HUES64 (cell line): Measurements from ENCODE around the gene PSIP1. TPM values are rescaled to one million over a fixed set of nuclear protein-coding genes. Genes with fewer than 3 reads are reported as not detected.
"Not testable (repeated sequence)": the region's sequence is repeated elsewhere in the genome, so short reads cannot be mapped to it uniquely, and the experiment has no call there.

Experiments used
- H3K27ac ChIP-seq: 2 replicates; pipeline ENCODE4 v1.7.0; 2013; ENCODE audit warnings: low read depth, low read length, inconsistent platforms
- H3K27me3 ChIP-seq: 2 replicates; pipeline ENCODE4 v1.6.1; 2013; ENCODE audit warnings: mild to moderate bottlenecking, low read length; ENCODE audit not compliant: insufficient read depth
- H3K36me3 ChIP-seq: 2 replicates; pipeline ENCODE4 v1.6.1; 2013; ENCODE audit warnings: mild to moderate bottlenecking, low read length; ENCODE audit not compliant: insufficient read depth
- H3K4me1 ChIP-seq: 2 replicates; pipeline ENCODE4 v1.6.1; 2013; ENCODE audit warnings: mild to moderate bottlenecking, low read length, moderate library complexity; ENCODE audit not compliant: insufficient read depth
- H3K4me3 ChIP-seq: 2 replicates; pipeline ENCODE4 v1.5.1; 2013; ENCODE audit warnings: mild to moderate bottlenecking, low read length, moderate library complexity
- H3K9ac ChIP-seq: 2 replicates; pipeline ENCODE4 v1.6.1; 2013; ENCODE audit warnings: mild to moderate bottlenecking, low read depth, low read length
- H3K9me3 ChIP-seq: 2 replicates; pipeline ENCODE4 v1.6.1; 2013; ENCODE audit warnings: low read depth, low read length; ENCODE audit not compliant: insufficient read depth
- WGBS: fragments of 150-250, 120-280 bp; methylation state at CpG from one replicate; pipeline ENCODE4 v1.1.7; 2013; ENCODE audit warnings: missing lambda C conversion rate; 5-methylcytosine and 5-hydroxymethylcytosine counted together
- polyA plus RNA-seq, 2 experiments: library from polyadenylated mRNA; stranded (reverse); fragments of 50-300 nt; gene quantifications; one replicate each; pipeline ENCODE4 v1.2.3, GENCODE V29; 2013

The PSIP1 gene
- polyA plus RNA-seq (2013, experiment 1 of 2), result 298 TPM
- 330 TPM for polyA plus RNA-seq (2013, experiment 2 of 2)

DNA sequence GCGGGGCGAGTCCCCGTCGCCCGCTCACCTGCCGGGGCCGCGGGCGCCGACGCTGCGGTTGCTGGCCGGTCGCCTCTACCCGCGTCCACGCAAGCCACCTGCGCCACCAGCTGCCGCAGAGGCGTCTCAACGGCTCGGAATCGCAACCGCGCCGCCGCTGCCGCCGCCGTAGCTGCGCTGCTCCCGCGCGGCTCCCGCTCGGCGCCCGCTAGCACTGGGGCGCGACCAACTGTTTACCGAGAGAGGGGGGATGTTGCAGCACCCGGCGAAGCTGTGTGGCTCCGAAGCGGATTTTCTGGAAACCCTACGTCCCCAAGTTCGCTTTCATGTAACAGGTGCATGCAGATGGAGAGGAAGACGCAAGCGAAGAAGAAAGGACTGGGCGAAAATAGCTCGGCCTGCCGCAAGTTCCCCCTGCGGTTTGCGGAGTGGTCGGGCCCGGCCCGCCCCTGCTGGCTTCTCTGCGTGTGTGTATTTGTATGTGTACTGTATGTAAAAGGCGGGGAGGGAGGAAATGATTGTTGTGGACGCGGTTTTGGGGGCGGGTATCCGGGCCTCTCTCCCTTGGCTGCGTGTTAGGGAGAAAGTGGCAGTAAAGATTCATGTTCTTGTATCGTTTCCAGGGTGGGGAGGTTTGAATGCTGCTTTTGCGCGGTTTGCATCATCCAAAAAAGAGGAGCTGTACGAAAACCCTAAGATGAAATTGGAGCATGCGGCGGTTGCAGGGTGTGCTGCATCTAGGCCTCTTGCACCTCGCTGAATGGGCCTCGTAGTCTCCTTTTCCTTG, at the start of gene PSIP1:
TSS of gene PSIP1 (minus strand) at position 182 of the 787 bp plus-strand sequence. CDS start 782 bp downstream, outside the sequence.
- Histone ChIP-seq H3K4me1 (peaks cover 41% of the 10 kb centered on the region), H3K27me3 (no peaks in the 10 kb centered on the region), H3K9me3 (no peaks in the 10 kb centered on the region), H3K36me3 (peaks cover 40% of the 10 kb centered on the region), H3K9ac (peak within 1 kb of the TSS; percentile 100), H3K4me3 (peak within 1 kb of the TSS; percentile 89), H3K27ac (peak within 1 kb of the TSS; percentile 99)
- WGBS, result under 1% methylated on average over 72 of the region's 72 CpGs

DNA sequence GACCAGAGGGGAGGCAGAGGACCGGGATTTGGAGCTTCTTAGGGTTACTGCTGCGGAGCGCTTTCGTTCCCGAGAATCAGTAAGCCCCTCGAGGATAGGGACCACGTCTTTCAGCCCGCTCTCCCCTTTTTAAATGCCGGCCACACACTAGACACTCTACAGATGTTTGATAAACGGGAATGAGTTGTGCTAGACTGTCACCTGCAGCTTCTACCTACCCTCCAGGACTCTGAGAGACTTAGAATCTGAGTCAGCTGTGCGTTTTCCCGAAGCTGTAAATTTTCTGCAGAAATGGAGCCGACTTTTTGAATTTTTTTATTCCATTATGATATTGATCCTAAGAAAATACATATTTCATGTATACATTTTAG, 42.7 kb upstream of the PSIP1 start:
- peak overlapping the region; percentile 89; the same call in 1 of the 2 replicates for H3K27ac ChIP-seq

DNA sequence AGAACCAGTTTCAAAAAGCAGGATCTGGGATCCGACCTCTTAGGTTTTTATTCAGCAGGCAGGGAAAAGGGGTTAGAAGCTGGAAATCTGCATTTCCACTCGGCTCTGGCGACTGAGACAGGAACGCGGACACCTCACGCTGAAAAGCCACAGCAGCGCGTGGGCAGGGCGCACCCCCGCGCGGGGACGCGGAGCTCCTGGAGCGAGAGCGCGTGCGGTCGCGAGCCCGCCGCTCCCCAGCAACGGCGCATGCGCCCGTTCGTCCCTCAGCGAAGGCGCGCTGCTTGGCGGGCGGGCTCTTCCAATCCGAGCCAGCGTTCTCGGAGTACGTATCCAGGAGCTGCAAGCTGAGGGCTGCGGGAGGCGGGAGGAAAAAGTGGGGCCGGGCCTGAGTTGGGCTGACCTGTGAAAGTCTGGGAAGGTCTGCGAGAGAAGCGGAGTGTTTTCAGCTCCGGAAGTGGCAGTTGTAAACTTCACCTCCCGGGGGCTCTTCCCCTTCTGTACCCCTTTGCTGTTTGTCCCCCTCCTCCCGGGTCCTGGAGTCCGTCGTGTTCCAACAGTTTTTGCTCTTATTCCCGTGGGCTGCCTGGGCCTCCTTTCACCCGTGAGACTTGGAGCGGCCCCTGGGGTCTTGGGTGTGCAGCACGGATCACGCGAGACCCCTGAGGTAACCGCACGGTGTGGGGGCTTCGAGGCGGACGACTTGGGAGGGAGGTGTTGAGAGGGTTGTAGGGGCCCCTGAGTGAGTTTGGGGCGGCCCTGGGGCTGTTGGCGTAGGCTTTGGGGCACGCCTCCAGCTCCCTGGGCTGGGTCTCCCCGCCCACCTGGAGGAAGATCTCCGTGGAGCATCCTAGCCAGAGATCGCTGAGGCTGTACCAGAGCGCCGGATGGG, 42.1 kb upstream of the PSIP1 start, which contains the start of gene CCDC171:
TSS of gene CCDC171 (plus strand) at position 408 of the 892 bp plus-strand sequence. CDS start 11,046 bp downstream, outside the sequence.
- Histone ChIP-seq H3K27me3 (peaks cover 3% of the 10 kb centered on the region; the same call in 1 of the 2 replicates), H3K9me3 (no peaks in the 10 kb centered on the region), H3K4me1 (peaks cover 7% of the 10 kb centered on the region), H3K36me3 (no peaks in the 10 kb centered on the region), H3K9ac (peak within 1 kb of the TSS; percentile 75), H3K27ac (peak within 1 kb of the TSS; percentile 89), H3K4me3 (peak within 1 kb of the TSS; percentile 75)
- WGBS, result under 1% methylated on average over 65 of the region's 65 CpGs

More for the DNA sequence above, 42.7 kb upstream of the PSIP1 start:
- peak overlapping the region; percentile 75 for H3K4me3 ChIP-seq
- H3K9ac ChIP-seq, result peak overlapping the region; percentile 75
- H3K9me3 ChIP-seq, result no peaks in the 10 kb centered on the region
- peaks cover 7% of the 10 kb centered on the region for H3K4me1 ChIP-seq
- H3K36me3 ChIP-seq, result no peaks in the 10 kb centered on the region
- peaks cover 3% of the 10 kb centered on the region; the same call in 1 of the 2 replicates for H3K27me3 ChIP-seq
- WGBS, result 4% methylated on average over 12 of the region's 13 CpGs

DNA sequence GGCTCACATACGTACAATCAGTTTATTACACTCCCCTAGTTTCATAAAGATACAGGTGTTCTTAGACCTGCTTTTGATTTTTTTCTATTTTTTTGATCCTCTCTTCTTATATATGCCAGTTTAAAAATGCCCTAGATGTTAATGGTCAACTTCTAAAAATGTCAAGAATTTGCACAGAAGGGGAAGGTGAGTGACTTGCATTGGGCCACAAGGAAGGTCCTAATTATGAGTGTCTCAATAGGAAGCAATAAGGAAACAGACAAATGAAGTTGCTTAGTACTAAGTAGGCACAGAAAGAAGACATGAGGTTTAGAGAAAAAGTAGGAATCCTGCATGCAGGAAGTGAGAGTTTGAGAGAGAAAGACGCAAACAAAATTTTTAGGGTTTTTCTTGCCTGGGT, 38.8 kb upstream of the PSIP1 start:
- no peak overlapping the region for H3K9ac ChIP-seq
- H3K4me3 ChIP-seq, result no peak overlapping the region
- peaks cover 3% of the 10 kb centered on the region; the same call in 1 of the 2 replicates for H3K27me3 ChIP-seq
- no peak overlapping the region for H3K27ac ChIP-seq
- WGBS, result 83% methylated on average over 2 of the region's 2 CpGs
- peaks cover 7% of the 10 kb centered on the region for H3K4me1 ChIP-seq
- no peaks in the 10 kb centered on the region for H3K36me3 ChIP-seq
- H3K9me3 ChIP-seq, result no peaks in the 10 kb centered on the region

DNA sequence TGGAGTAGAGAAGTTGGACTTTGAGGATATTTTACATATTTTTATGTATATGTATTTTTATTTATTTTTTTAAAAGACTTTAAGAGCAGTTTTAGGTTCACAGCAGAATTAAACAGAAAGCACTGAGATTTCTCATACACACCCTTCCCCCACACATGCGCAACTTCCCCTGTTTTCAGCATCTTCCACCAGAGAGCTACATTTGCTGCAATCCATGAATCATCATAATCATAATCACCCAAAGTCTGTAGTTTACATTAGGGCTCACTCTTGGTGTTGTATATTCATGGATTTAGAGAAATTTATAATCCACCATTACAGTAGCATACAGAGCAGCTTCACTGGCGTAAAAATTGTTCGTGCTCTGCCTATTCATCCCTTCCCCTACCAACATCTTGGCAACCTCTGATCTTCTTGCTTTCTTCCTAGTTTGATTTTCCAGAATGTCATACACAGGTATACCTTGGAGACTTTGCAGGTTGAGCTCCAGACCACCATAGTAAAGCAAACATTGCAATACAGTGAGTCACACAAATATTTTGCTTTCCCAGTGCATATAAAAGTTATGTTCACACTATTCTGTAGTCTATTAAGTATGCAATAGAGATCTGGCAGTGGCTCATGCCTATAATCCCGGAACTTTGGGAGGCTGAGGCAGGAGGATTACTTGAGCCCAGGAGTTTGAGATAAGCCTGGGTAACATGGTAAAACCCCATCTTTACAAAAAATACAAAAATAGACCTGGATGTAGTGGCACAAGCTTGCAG, 32.5 kb upstream of the PSIP1 start:
- Histone ChIP-seq H3K27ac (no peak overlapping the region), H3K4me1 (no peaks in the 10 kb centered on the region), H3K4me3 (no peak overlapping the region), H3K9me3 (no peaks in the 10 kb centered on the region), H3K36me3 (no peaks in the 10 kb centered on the region), H3K9ac (no peak overlapping the region), H3K27me3 (no peaks in the 10 kb centered on the region)
- 93% methylated on average over 4 of the region's 4 CpGs for whole genome bisulfite sequencing

DNA sequence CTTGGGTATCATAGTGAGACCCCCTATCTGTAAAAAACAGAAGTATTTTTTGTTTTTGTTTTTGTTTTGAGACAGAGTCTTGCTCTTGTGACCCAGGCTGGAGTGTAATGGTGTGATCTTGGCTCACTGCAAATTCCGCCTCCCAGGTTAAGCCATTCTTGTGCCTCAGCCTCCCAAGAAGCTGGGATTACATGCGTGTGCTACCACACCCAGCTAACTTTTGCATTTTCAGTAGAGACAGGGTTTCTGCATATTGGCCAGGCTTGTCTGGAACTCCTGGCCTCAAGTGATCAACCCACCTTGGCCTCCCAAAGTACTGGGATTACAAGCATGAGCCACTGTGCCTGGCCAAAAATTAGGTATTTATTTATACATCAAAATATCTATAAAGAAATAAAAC, 31.9 kb upstream of the PSIP1 start:
- H3K9me3 ChIP-seq, result no peaks in the 10 kb centered on the region
- no peak overlapping the region for H3K4me3 ChIP-seq
- no peak overlapping the region for H3K9ac ChIP-seq
- no peaks in the 10 kb centered on the region for H3K36me3 ChIP-seq
- H3K27ac ChIP-seq, result no peak overlapping the region
- H3K27me3 ChIP-seq, result no peaks in the 10 kb centered on the region
- 95% methylated on average over 2 of the region's 2 CpGs for WGBS
- no peaks in the 10 kb centered on the region for H3K4me1 ChIP-seq

DNA sequence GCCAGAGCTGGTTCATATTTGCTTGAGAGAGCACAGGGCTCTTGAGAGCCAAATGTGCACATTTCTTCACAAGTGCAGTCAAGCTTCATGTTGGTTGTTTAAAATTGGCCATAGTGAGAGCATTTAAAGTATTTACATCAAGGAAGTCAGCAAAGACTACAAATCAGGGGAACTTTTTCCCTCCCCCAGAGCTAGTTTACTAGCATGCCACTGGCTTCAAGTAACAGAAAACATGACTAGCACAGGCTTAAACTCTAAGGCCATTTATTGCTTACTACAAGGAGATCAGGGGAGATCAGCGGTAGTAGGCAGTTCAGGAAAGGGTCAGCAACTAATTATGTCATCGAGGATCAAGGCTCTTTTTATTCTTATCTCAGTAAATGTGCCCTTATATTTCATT, 31.1 kb upstream of the PSIP1 start:
- Histone ChIP-seq H3K9ac (no peak overlapping the region), H3K4me1 (no peaks in the 10 kb centered on the region), H3K4me3 (no peak overlapping the region), H3K9me3 (no peaks in the 10 kb centered on the region), H3K36me3 (no peaks in the 10 kb centered on the region), H3K27me3 (no peaks in the 10 kb centered on the region), H3K27ac (no peak overlapping the region)
- WGBS, result 90% methylated on average over 2 of the region's 2 CpGs

DNA sequence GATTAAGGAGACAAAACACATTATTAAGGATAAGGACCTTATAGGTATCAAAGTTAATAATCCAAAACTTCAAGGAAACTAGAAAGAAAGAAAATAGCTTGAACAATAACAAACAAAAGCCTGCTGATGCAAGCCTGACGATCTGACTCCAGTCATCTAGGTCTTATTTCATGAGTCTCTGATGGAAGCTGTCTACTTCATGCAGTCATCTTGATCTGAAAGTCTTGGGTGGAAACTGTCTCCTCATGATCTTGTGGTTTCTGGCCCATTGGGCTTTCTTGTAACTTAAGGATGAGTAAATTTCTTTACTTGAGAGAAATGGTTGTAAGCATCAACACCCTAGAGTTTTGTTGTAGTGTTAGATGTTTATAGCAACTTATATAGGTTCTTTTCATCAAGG, 20.6 kb upstream of the PSIP1 start:
- H3K4me1 ChIP-seq, result no peaks in the 10 kb centered on the region
- H3K27ac ChIP-seq, result no peak overlapping the region
- WGBS, result 91% methylated on average over 1 of the region's 1 CpG

DNA sequence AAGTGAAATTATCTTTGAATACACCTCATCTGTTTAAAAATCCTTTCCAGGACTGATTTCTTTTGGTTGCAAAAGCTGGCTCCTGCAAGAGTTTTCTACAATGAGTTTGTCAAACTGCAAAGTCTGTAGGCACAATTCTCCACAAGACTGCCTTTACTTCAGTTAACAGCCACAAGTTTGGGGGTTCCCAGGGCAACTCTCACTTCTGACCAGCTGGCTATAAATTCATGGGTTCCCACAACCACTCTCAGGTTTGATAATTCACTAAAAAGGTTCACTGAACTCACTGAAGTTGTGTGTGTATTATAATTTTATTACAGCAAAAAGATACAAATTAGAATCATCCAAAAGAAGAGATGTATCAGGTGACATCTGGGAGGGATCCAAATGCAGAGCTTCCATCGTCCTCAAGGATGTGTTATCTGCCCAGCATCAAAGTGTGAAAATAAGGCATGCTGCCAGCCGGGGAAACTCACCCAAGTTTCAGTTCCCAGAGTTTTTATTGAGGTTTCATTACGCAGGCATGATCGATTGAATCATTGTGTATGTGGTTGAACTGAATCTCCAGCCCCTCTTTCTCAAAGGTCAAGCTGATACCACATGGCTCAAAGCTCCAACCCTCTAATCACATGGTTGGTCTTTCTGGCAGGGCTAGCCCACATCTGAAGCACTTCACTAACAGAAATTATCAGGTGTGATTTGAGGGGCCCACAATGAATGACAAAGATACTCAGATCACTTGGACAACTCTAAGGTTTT, 19.0 kb upstream of the PSIP1 start:
- Histone ChIP-seq H3K36me3 (no peaks in the 10 kb centered on the region), H3K27me3 (no peaks in the 10 kb centered on the region), H3K9me3 (no peaks in the 10 kb centered on the region), H3K4me1 (no peaks in the 10 kb centered on the region), H3K9ac (no peak overlapping the region), H3K4me3 (no peak overlapping the region), H3K27ac (no peak overlapping the region)
- WGBS, result 91% methylated on average over 4 of the region's 4 CpGs

More for the DNA sequence above, 20.6 kb upstream of the PSIP1 start:
- Histone ChIP-seq H3K9me3 (no peaks in the 10 kb centered on the region), H3K36me3 (no peaks in the 10 kb centered on the region), H3K4me3 (no peak overlapping the region), H3K9ac (no peak overlapping the region), H3K27me3 (no peaks in the 10 kb centered on the region)

DNA sequence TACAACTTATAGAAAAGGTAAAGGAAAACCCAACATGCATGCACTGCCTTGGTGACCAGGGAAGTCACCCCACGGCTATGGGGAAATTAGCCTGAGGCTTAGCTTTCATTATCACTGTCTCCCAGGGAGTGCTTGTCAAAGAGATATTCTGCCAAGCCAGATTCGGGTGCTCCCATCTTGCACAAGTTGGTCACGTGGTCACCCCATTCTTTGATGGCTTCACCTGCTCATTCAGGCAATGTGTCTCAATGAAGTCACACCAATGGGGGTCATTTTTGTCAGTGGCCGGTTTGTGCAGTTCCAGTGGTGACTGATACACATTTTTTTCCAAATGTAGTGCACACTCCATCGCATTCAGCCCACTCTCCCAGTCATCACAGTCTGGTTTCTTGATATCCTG, 16.3 kb upstream of the PSIP1 start:
- not testable (repeated sequence) for H3K9ac ChIP-seq, H3K4me3 ChIP-seq, H3K36me3 ChIP-seq, H3K9me3 ChIP-seq, H3K27ac ChIP-seq, H3K4me1 ChIP-seq, H3K27me3 ChIP-seq
- WGBS, result 93% methylated on average over 5 of the region's 5 CpGs
